CD4-positive, alpha-beta T cell treated with Interleukin-1 beta for 1 hour (primary cell): ENCODE data around the gene TINAGL1.

Experiments used
- DNase-seq, 2 donors: peaks; one replicate each; pipeline ENCODE4 v3.0.0-alpha.2; 2020 to 2022

TINAGL1 gene

DNA sequence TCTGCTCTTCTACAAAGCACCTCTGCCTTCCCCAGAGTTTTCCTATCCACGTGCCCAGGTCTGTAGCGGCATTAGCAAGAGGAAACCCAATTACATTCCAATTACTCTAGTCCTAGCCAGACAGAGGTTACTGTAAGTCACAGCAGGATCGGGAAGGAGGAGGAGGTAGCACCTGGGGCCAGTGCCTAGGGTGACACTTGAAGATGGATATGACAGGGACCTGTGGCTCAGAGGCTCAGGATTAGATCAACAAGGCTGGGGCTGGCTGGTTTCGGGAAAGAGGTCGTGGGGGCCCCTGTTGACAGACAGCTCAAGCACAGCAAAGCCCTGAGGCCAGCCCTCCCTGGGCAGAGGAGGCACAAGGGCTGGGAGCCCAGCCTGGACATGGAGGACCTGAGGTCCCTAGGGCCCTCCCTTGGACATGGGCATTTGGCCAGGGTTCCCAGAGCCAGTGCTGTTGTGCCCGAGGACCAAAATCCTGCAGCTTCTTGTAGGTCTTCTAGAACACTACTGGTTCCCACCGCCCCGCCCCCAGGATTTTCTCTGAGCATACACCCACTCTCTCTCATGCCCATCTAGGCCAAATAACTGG is 38.2 kb downstream of the TINAGL1 start:
- no peak for DNase-seq

- DNase-seq, result no peak
These were observed 39.1 kb downstream of the TINAGL1 start for GRCh38 chr1:31615414-31615813.

DNA sequence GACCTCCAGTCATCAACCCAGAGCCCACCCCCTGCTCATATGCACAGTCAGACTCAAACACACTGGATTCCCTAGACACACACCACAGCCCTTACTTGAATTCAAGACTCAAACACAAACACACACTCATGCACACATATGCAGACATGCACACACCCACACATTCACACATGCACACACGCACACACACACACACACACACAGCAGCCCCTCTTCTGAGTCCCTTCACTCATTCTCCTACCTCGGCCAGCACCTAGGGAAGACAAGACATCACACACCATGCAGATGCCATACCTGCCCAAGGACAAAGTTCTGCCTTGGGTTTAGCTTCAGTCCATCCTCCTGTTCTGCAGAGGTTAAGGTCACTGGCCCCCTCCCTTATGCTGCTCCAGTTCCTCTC is 39.6 kb downstream of the TINAGL1 start:
- no peak for DNase-seq

GRCh38 chr1:31617218-31617915 is 41.1 kb downstream of the TINAGL1 start, which contains the start of gene HCRTR1:
Gene HCRTR1 (plus strand): TSS chr1:31617689. CDS start chr1:31619193, 1,504 bp downstream.
- DNase-seq, result no peak

GRCh38 chr1:31617916-31618746 is 41.8 kb downstream of the TINAGL1 start:
- peak; percentile 21 to 37 for DNase-seq

DNA sequence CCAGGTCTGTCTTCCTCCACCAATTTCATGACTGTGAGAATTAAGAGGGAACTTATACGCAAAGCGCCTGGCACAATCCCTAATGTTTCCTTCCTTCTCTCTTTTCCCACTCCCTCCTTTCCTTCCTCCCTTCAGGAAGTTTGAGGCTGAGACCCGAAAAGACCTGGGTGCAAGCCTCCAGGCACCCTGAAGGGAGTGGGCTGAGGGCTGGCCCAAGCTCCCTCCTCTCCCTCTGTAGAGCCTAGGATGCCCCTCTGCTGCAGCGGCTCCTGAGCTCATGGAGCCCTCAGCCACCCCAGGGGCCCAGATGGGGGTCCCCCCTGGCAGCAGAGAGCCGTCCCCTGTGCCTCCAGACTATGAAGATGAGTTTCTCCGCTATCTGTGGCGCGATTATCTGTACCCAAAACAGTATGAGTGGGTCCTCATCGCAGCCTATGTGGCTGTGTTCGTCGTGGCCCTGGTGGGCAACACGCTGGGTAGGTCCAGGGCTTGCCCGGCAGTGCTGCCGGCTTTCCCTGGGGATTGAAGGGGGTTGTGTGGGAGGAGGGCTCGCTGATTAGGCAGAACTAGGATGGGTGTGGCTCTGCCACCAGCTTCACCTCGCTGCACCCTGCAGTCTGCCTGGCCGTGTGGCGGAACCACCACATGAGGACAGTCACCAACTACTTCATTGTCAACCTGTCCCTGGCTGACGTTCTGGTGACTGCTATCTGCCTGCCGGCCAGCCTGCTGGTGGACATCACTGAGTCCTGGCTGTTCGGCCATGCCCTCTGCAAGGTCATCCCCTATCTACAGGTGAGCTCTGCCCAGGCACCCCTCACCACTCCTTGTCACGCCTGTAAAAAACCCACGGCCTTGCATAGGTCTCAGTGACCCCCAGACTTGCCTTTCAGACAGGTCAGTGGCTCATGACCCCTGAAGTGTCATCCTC is 42.9 kb downstream of the TINAGL1 start:
- DNase-seq, result no peak

GRCh38 chr1:31620631-31621497 is 44.5 kb downstream of the TINAGL1 start:
- DNase-seq, result no peak

GRCh38 chr1:31621498-31621820 is 45.1 kb downstream of the TINAGL1 start:
- DNase-seq, result no peak

GRCh38 chr1:31621847-31622730 is 45.8 kb downstream of the TINAGL1 start:
- DNase-seq, result no peak

DNA sequence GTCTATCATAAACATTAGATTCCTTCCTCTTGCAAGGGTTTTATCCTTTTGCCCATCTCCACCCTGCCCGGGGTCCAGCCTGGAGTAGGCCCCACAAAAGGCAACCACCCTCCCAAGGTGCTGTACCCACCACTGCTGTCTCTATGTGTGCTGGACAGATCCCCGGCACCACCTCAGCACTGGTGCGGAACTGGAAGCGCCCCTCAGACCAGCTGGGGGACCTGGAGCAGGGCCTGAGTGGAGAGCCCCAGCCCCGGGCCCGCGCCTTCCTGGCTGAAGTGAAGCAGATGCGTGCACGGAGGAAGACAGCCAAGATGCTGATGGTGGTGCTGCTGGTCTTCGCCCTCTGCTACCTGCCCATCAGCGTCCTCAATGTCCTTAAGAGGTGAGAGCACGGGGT is 47.0 kb downstream of the TINAGL1 start:
- DNase-seq, result no peak

- no peak for DNase-seq
These were observed 48.0 kb downstream of the TINAGL1 start for GRCh38 chr1:31624309-31624708.

GRCh38 chr1:31624731-31625514 is 48.6 kb downstream of the TINAGL1 start:
- DNase-seq, result no peak

DNA sequence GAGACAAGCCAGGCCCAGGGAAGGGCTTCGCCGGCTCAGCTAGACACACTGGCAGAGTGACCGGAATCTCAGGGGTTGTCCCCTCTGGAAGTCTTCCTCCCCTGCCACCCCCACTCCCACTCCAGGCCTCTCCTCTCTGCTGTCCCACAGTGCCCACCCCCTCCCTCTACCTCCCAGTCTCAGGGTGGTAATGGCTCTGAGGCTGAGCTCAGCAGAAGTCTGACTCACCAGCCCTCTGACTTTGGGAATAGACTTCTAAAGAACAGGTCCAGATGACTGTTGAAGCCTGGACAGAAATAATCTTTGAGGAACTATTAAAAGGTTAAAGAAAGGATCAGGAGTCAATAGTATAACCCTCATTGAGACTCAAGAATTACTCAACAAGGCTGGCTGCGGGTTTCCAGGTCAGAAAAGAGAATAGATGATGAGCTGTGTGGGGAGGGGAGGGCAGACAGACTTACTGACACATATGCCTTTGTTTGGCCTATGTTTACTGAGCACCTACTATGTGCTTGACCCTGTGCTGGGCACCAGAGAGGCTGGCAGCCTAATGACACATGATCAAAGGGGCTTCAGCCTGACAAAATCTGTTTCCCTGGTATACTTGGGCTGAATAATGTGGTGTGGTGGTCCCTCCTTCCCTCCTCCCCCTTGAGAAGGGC is 49.4 kb downstream of the TINAGL1 start:
- no peak for DNase-seq

GRCh38 chr1:31626223-31627207 is 50.2 kb downstream of the TINAGL1 start:
- no peak for DNase-seq

- no peak for DNase-seq
These were observed 51.1 kb downstream of the TINAGL1 start for GRCh38 chr1:31627301-31627929.

- DNase-seq, result no peak
These were observed 51.7 kb downstream of the TINAGL1 start for GRCh38 chr1:31627930-31628559.

GRCh38 chr1:31628931-31629556 is 52.7 kb downstream of the TINAGL1 start:
- DNase-seq, result no peak
